SK-N-SH (cell line): ENCODE measurements around the gene SCARB2. TPM values are rescaled to one million over a fixed set of nuclear protein-coding genes. Genes with fewer than 3 reads are reported as not detected.

ENCODE experiments used
- CTCF ChIA-PET: fragments of 300-600, 350-600 bp; formaldehyde crosslinking; extraction: SDS; loops from one replicate; lab custom pipeline; 2021; lab: Yijun Ruan, JAX
- POLR2A ChIA-PET: fragments of 350-600 bp; sonication (Branson Sonifier 250); formaldehyde crosslinking; extraction: SDS; loops from one replicate; lab custom pipeline; 2020; ENCODE audit warnings: antibody characterized with exemption, inconsistent platforms; lab: Yijun Ruan, JAX
- DNase-seq: peaks from one replicate; pipeline ENCODE4 v3.0.0; 2012
- H2AFZ ChIP-seq: fragments of 200-600 bp; sonication (generic); 2 replicates; pipeline ENCODE4 v1.8.1; 2016; ENCODE audit warnings: antibody characterized with exemption, mild to moderate bottlenecking, low read depth
- H3F3A ChIP-seq: fragments of 200-600 bp; sonication (generic); replicated peaks from 2 replicates; pipeline ENCODE3; 2016; ENCODE audit warnings: antibody characterized with exemption, mild to moderate bottlenecking; ENCODE audit not compliant: insufficient read depth
- H3K27ac ChIP-seq, 2 experiments: fragments of 200-500 bp in 1 of 2; fragments of 200-600 bp in 1 of 2; sonication (Bioruptor generic) in 1 of 2; sonication (generic), shearing (Covaris generic) in 1 of 2; 2 replicates each; pipeline versions ENCODE4 v1.5.1 to v1.6.1; 2014 to 2016; ENCODE audit warnings: low read depth in 2 of 2, inconsistent platforms in 1 of 2, low read length in 1 of 2, mild to moderate bottlenecking in 1 of 2, mixed read lengths in 1 of 2
- H3K27me3 ChIP-seq: fragments of 200-600 bp; sonication (generic), shearing (Covaris generic); 2 replicates; pipeline ENCODE4 v1.6.1; 2016; ENCODE audit warnings: mixed run types; ENCODE audit not compliant: insufficient read depth
- H3K36me3 ChIP-seq, 2 experiments: fragments of 200-500 bp in 1 of 2; fragments of 200-600 bp in 1 of 2; sonication (Bioruptor generic) in 1 of 2; sonication (generic) in 1 of 2; replicated peaks in 1 of 2; 2 replicates each; pipeline versions ENCODE3 to v1.5.1; 2014 to 2016; ENCODE audit warnings: low read length in 1 of 2, mild to moderate bottlenecking in 1 of 2; ENCODE audit not compliant: insufficient read depth in 2 of 2, control insufficient read depth in 1 of 2
- H3K4me1 ChIP-seq, 2 experiments: fragments of 200-500 bp in 1 of 2; fragments of 200-600 bp in 1 of 2; sonication (Bioruptor generic) in 1 of 2; sonication (generic), shearing (Covaris generic) in 1 of 2; 2 replicates each; pipeline versions ENCODE4 v1.5.1 to v1.6.1; 2014 to 2016; ENCODE audit warnings: low read depth in 1 of 2, low read length in 1 of 2, mixed run types in 1 of 2; ENCODE audit not compliant: insufficient read depth in 2 of 2, control insufficient read depth in 1 of 2
- H3K4me2 ChIP-seq: fragments of 200-600 bp; sonication (generic), shearing (Covaris generic); 2 replicates; pipeline ENCODE4 v1.6.1; 2017; ENCODE audit warnings: mixed run types
- H3K4me3 ChIP-seq, 2 experiments: fragments of 200-500 bp in 1 of 2; fragments of 200-600 bp in 1 of 2; sonication (Bioruptor generic) in 1 of 2; sonication (generic), shearing (Covaris generic) in 1 of 2; 2 replicates each; pipeline versions ENCODE4 v1.5.1 to v1.8.1; 2014 to 2016; ENCODE audit warnings: low read depth in 2 of 2, inconsistent platforms in 1 of 2, low read length in 1 of 2, mild to moderate bottlenecking in 1 of 2, mixed read lengths in 1 of 2, moderate library complexity in 1 of 2
- H3K79me2 ChIP-seq: fragments of 200-600 bp; sonication (generic); 2 replicates; pipeline ENCODE4 v1.8.1; 2017; ENCODE audit warnings: mild to moderate bottlenecking; ENCODE audit not compliant: insufficient read depth
- H3K9ac ChIP-seq: fragments of 200-600 bp; sonication (generic); 2 replicates; pipeline ENCODE4 v1.6.1; 2017; ENCODE audit warnings: mixed run types
- H3K9me2 ChIP-seq: fragments of 200-600 bp; sonication (generic); 2 replicates; pipeline ENCODE4 v1.6.1; 2017; ENCODE audit warnings: mixed run types
- H3K9me3 ChIP-seq: fragments of 200-600 bp; sonication (generic); 2 replicates; pipeline ENCODE4 v1.6.1; 2017; ENCODE audit warnings: mixed run types, mild to moderate bottlenecking, moderate library complexity
- H4K20me1 ChIP-seq: fragments of 200-600 bp; sonication (generic); 2 replicates; pipeline ENCODE4 v1.6.1; 2017; ENCODE audit warnings: mild to moderate bottlenecking, mixed run types; ENCODE audit not compliant: insufficient read depth
- ELF1 ChIP-seq: IDR thresholded peaks from 2 replicates; pipeline ENCODE4 v1.4.0; 2012
- EP300 ChIP-seq, 2 experiments: IDR thresholded peaks; 2 replicates each; pipeline versions ENCODE4 v1.4.0 to v1.6.1; 2012; ENCODE audit warnings: borderline replicate concordance in 1 of 2, low read depth in 1 of 2, low read length in 1 of 2
- EZH2phosphoT487 ChIP-seq: fragments of 200-600 bp; sonication (generic); IDR thresholded peaks from 2 replicates; pipeline ENCODE4 v1.6.1; 2017; ENCODE audit warnings: low read depth, mixed run types, mild to moderate bottlenecking, antibody characterized with exemption, moderate library complexity, borderline replicate concordance
- FOSL2 ChIP-seq: IDR thresholded peaks from 2 replicates; pipeline ENCODE4 v1.4.0; 2012; ENCODE audit warnings: low read depth, mild to moderate bottlenecking, moderate library complexity, borderline replicate concordance
- FOXJ3 ChIP-seq: sonication (generic); formaldehyde crosslinking; IDR thresholded peaks from 2 replicates; pipeline ENCODE4 v1.5.1; 2020; ENCODE audit warnings: mild to moderate bottlenecking, missing genetic modification reagents
- GATA2 ChIP-seq: sonication (generic); formaldehyde crosslinking; IDR thresholded peaks from 2 replicates; pipeline ENCODE4 v1.5.0; 2020; ENCODE audit warnings: mild to moderate bottlenecking, missing genetic modification reagents
- JUND ChIP-seq: IDR thresholded peaks from 2 replicates; pipeline ENCODE4 v1.4.0; 2012
- MAX ChIP-seq: IDR thresholded peaks from 2 replicates; pipeline ENCODE4 v1.4.0; 2012; ENCODE audit warnings: low read depth
- MXI1 ChIP-seq: IDR thresholded peaks from 2 replicates; pipeline ENCODE4 v1.6.1; 2012; ENCODE audit warnings: mild to moderate bottlenecking, low read depth, low read length, improper control_type of control experiment
- PBX3 ChIP-seq: IDR thresholded peaks from 2 replicates; pipeline ENCODE4; 2012
- RCOR1 ChIP-seq: fragments of 150-350 bp; IDR thresholded peaks from 2 replicates; pipeline ENCODE4 v1.6.1; 2017; ENCODE audit warnings: antibody characterized with exemption, low read length
- RXRA ChIP-seq: IDR thresholded peaks from 2 replicates; pipeline ENCODE4 v1.4.0; 2012; ENCODE audit warnings: low read depth, mild to moderate bottlenecking, borderline replicate concordance
- SIN3A ChIP-seq: IDR thresholded peaks from 2 replicates; pipeline ENCODE4 v1.6.1; 2012; ENCODE audit warnings: low read depth, mild to moderate bottlenecking, low read length, moderate library complexity, borderline replicate concordance
- TAF1 ChIP-seq: IDR thresholded peaks from 2 replicates; pipeline ENCODE4 v1.6.1; 2012; ENCODE audit warnings: low read depth, mild to moderate bottlenecking, low read length, moderate library complexity, borderline replicate concordance
- TCF12 ChIP-seq: IDR thresholded peaks from 2 replicates; pipeline ENCODE4 v1.4.0; 2012
- YY1 ChIP-seq: IDR thresholded peaks from 2 replicates; pipeline ENCODE4 v1.4.0; 2012; ENCODE audit warnings: low read depth, mild to moderate bottlenecking
- WGBS: methylation state at CpG from one replicate; pipeline ENCODE4 v1.1.6; 2017; ENCODE audit warnings: low lambda C conversion rate; 5-methylcytosine and 5-hydroxymethylcytosine counted together
- polyA plus RNA-seq, 3 experiments: library from polyadenylated mRNA; depleted of rRNA; stranded (reverse); fragments of >200 nt; gene quantifications; 2 replicates each; pipeline ENCODE4 v1.2.3, GENCODE V29; 2012

SCARB2 gene
- polyA plus RNA-seq, 1 of the 3 experiments (the other 2 are of a cell fraction), result 82.6 TPM

GRCh38 chr4:76209881-76210280 lies 3.7 kb downstream of the SCARB2 start:
- Histone ChIP-seq H3K27me3 (no peaks in the 10 kb centered on the region), H4K20me1 (peaks cover 37% of the 10 kb centered on the region), H3K4me3 (no peak overlapping the region), H3K9me2 (no peaks in the 10 kb centered on the region), H2AFZ (no peak overlapping the region), H3K27ac (peak overlapping the region; percentile 35 to 91; a peak in 2 of 4 replicates), H3K4me1 (peaks cover 29 to 55% of the 10 kb centered on the region in 2 experiments; a peak in 3 of 4 replicates), H3K9ac (no peak overlapping the region), H3K9me3 (no peaks in the 10 kb centered on the region), H3F3A (peaks cover 48% of the 10 kb centered on the region)
- 96% methylated on average over 4 of the region's 4 CpGs for WGBS
- CTCF ChIA-PET, result interaction anchor here (1.1 to 7.6 kb wide), 4 partner anchors 10 to 169 kb away, joined by 4 to 65 read pairs (median 6); partner anchors contain the start of gene STBD1
- no peak for TF ChIP-seq FOXJ3 (CRISPR knock-in tag)
- TF ChIP-seq, all 33 proteins: peak for 0
- DNase-seq, result no peak
- Histone ChIP-seq H3K4me2 (peak overlapping the region; percentile 87; the same call in 1 of the 2 replicates), H3K36me3 (no peaks in the 10 kb centered on the region), H3K79me2 (peaks cover 86% of the 10 kb centered on the region)
- POLR2A ChIA-PET, result no interaction called here

GRCh38 chr4:76208005-76208765 lies 5.4 kb downstream of the SCARB2 start:
- Histone ChIP-seq H3K9ac (peak overlapping the region; percentile 59; the same call in 1 of the 2 replicates), H3K4me1 (peaks cover 25 to 49% of the 10 kb centered on the region in 2 experiments; a peak in 3 of 4 replicates), H3K27me3 (no peaks in the 10 kb centered on the region), H3F3A (peaks cover 42% of the 10 kb centered on the region), H4K20me1 (peaks cover 44% of the 10 kb centered on the region), H3K4me3 (peak overlapping the region; percentile 23 to 57), H3K27ac (peak overlapping the region; percentile 91 to 96), H3K79me2 (peaks cover 96% of the 10 kb centered on the region), H3K36me3 (no peaks in the 10 kb centered on the region)
- DNase-seq, result peak; percentile 32
- POLR2A ChIA-PET, result interaction anchor here (1.4 kb wide), 1 partner anchor 10 kb away, joined by 5 read pairs; no protein-coding TSS in a partner anchor
- TF ChIP-seq RXRA (peak; percentile 19; the same call in 1 of the 2 replicates), YY1 (no peak), EP300 (IDR thresholded peaks at IDR 0.05; ENCODE audit: borderline replicate concordance in 1 of 2, low read depth in 1 of 2, low read length in 1 of 2) (peak; percentile 37 to 39; a peak in 2 of 4 replicates), EZH2phosphoT487 (no peak), RCOR1 (no peak; the same call in 1 of the 2 replicates), MXI1 (peak; percentile 38; the same call in 1 of the 2 replicates), FOSL2 (peak; percentile 32; the same call in 1 of the 2 replicates), MAX (peak; percentile 65), SIN3A (peak; percentile 60; the same call in 1 of the 2 replicates), TAF1 (no peak), TCF12 (peak; percentile 43), ELF1 (peak; percentile 33; the same call in 1 of the 2 replicates), GATA2 (CRISPR knock-in tag) (peak; percentile 42; the same call in 1 of the 2 replicates), PBX3 (peak; percentile 71), JUND (peak; percentile 16; the same call in 1 of the 2 replicates)
- TF ChIP-seq, all 33 proteins: peak for 11
- 4% methylated on average over 9 of the region's 9 CpGs for WGBS
- Histone ChIP-seq H3K4me2 (peak overlapping the region; percentile 87), H3K9me3 (no peaks in the 10 kb centered on the region), H2AFZ (no peak overlapping the region), H3K9me2 (no peaks in the 10 kb centered on the region)
- CTCF ChIA-PET, result interaction anchor here (1.2 to 7.6 kb wide), 5 partner anchors 8 to 169 kb away, joined by 4 to 65 read pairs (median 10); partner anchors contain the start of gene STBD1
